GM12878 (cell line): ENCODE data around the gene MYO9B. TPM values are rescaled to one million over a fixed set of nuclear protein-coding genes. Genes with fewer than 3 reads are reported as not detected.
A peak's percentile ranks its signal among the peaks of the same experiment; 100 is the strongest.

Experiments
- CEBPB ChIP-seq, 2 experiments: fragments of 150-350 bp in 1 of 2; IDR thresholded peaks; 2 replicates each; pipeline ENCODE4 v1.6.1; 2012 to 2014; ENCODE audit warnings: low read depth in 2 of 2, low read length in 2 of 2, borderline replicate concordance in 1 of 2, inconsistent platforms in 1 of 2
- CTCF ChIP-seq, 3 experiments: IDR thresholded peaks in 2 of 3; conservative IDR thresholded peaks in 1 of 3; 2 replicates each; pipeline ENCODE4 v1.5.1; 2011; ENCODE audit warnings: low read depth in 3 of 3, low read length in 3 of 3, mild to moderate bottlenecking in 3 of 3, control low read depth in 2 of 3, moderate library complexity in 2 of 3, inconsistent platforms in 1 of 3, mixed read lengths in 1 of 3; ENCODE audit not compliant: control insufficient read depth in 2 of 3, insufficient read depth in 1 of 3; ENCODE audit errors: extremely low read depth in 1 of 3
- DPF2 ChIP-seq: fragments of 450-650 bp; IDR thresholded peaks from 2 replicates; pipeline ENCODE4 v1.6.1; 2017; ENCODE audit warnings: mild to moderate bottlenecking
- EZH2 ChIP-seq: IDR thresholded peaks from 2 replicates; pipeline ENCODE4 v1.6.1; 2012; ENCODE audit warnings: low read depth, mild to moderate bottlenecking, control low read depth, inconsistent platforms, low read length, borderline replicate concordance; ENCODE audit not compliant: control insufficient read depth
- GATAD2B ChIP-seq: fragments of 450-650 bp; conservative IDR thresholded peaks from 2 replicates; pipeline ENCODE4 v1.6.1; 2017; ENCODE audit warnings: low read depth, mild to moderate bottlenecking, moderate library complexity
- HDAC6 ChIP-seq: fragments of 200-600 bp; sonication (generic); IDR thresholded peaks from one replicate; pipeline ENCODE4 v1.8.0; 2017; ENCODE audit warnings: antibody characterized with exemption; ENCODE audit not compliant: unreplicated experiment
- IRF3 ChIP-seq: fragments of 450-650 bp; IDR thresholded peaks from 2 replicates; pipeline ENCODE4 v1.6.1; 2014; ENCODE audit warnings: mild to moderate bottlenecking
- KAT2A ChIP-seq: conservative IDR thresholded peaks from 2 replicates; pipeline ENCODE4 v1.6.1; 2011; ENCODE audit warnings: low read depth, low read length; ENCODE audit not compliant: control insufficient read depth
- MXI1 ChIP-seq: fragments of 150-350 bp; IDR thresholded peaks from 2 replicates; pipeline ENCODE4 v1.6.1; 2011; ENCODE audit warnings: low read depth, mild to moderate bottlenecking, inconsistent platforms, low read length, improper control_type of control experiment
- NKRF ChIP-seq: fragments of 450-650 bp; conservative IDR thresholded peaks from 2 replicates; pipeline ENCODE4 v1.6.1; 2017; ENCODE audit warnings: mild to moderate bottlenecking, moderate library complexity
- NR2C1 ChIP-seq: fragments of 450-650 bp; IDR thresholded peaks from 2 replicates; pipeline ENCODE4 v1.6.1; 2017; ENCODE audit warnings: antibody characterized with exemption, mild to moderate bottlenecking, moderate library complexity
- RAD21 ChIP-seq: IDR thresholded peaks from 2 replicates; pipeline ENCODE4 v1.6.1; 2011; ENCODE audit warnings: mild to moderate bottlenecking, low read depth, low read length, moderate library complexity; ENCODE audit not compliant: insufficient read depth
- RB1 ChIP-seq: fragments of 450-650 bp; formaldehyde crosslinking; IDR thresholded peaks from 2 replicates; pipeline ENCODE4 v1.6.1; 2017; ENCODE audit warnings: mild to moderate bottlenecking, borderline replicate concordance
- RBBP5 ChIP-seq: fragments of 200-600 bp; sonication (generic); conservative IDR thresholded peaks from 2 replicates; pipeline ENCODE4 v1.6.1; 2016
- SIN3A ChIP-seq: IDR thresholded peaks from 2 replicates; pipeline ENCODE4 v1.6.1; 2012; ENCODE audit warnings: low read depth, low read length, improper control_type of control experiment
- SKIL ChIP-seq: fragments of 450-650 bp; IDR thresholded peaks from 2 replicates; pipeline ENCODE4 v1.6.1; 2017; ENCODE audit warnings: mild to moderate bottlenecking, low read depth, inconsistent platforms; ENCODE audit not compliant: poor library complexity, severe bottlenecking
- SMARCA5 ChIP-seq: fragments of 450-650 bp; IDR thresholded peaks from 2 replicates; pipeline ENCODE4 v1.6.1; 2017; ENCODE audit warnings: mild to moderate bottlenecking
- SP1 ChIP-seq: IDR thresholded peaks from one replicate; pipeline ENCODE4 v1.6.1; 2011; ENCODE audit warnings: low read depth, low read length
- STAT1 ChIP-seq: fragments of 450-650 bp; conservative IDR thresholded peaks from 2 replicates; pipeline ENCODE4 v1.6.1; 2014; ENCODE audit warnings: antibody characterized with exemption, mild to moderate bottlenecking
- ZNF207 ChIP-seq: fragments of 450-650 bp; IDR thresholded peaks from 2 replicates; pipeline ENCODE4 v1.6.1; 2014; ENCODE audit warnings: antibody characterized with exemption, mild to moderate bottlenecking, borderline replicate concordance
- ZNF217 ChIP-seq: fragments of 450-650 bp; IDR thresholded peaks from 2 replicates; pipeline ENCODE4 v1.6.1; 2017; ENCODE audit warnings: antibody characterized with exemption, mild to moderate bottlenecking
- ZNF622 ChIP-seq: fragments of 450-650 bp; IDR thresholded peaks from 2 replicates; pipeline ENCODE4 v1.6.1; 2017; ENCODE audit warnings: mild to moderate bottlenecking, inconsistent platforms
- ZSCAN29 ChIP-seq: fragments of 450-650 bp; IDR thresholded peaks from 2 replicates; pipeline ENCODE4 v1.6.1; 2017; ENCODE audit warnings: mild to moderate bottlenecking, moderate library complexity
- polyA plus RNA-seq, 11 experiments: library from polyadenylated mRNA; depleted of rRNA in 4 of 11; unstranded in 6 of 11; stranded (reverse) in 5 of 11; fragments of >200 nt; fragmentation: Nextera tagmentation in 4 of 11; fragmentation: Illumina TruSeq in 1 of 11; extraction: Ambion mirVana in 4 of 11; extraction: Trizol in 1 of 11; gene quantifications; 1 replicate in 1 of 11; 2 replicates in 10 of 11; pipeline versions ENCODE4 v1.2.1 to v1.2.3, GENCODE V29; 2011 to 2016; ENCODE audit warnings: inconsistent platforms in 2 of 11, missing spikeins in 2 of 11, low read depth in 1 of 11
- total RNA-seq, 4 experiments: library from RNA; depleted of rRNA in 3 of 4; stranded (reverse); fragments of >200 nt in 3 of 4; fragmentation: Illumina TruSeq in 1 of 4; extraction: Trizol in 1 of 4; gene quantifications; 2 replicates each; pipeline versions ENCODE4 v1.2.1 to v1.2.3, GENCODE V29; 2013 to 2021

Gene MYO9B
- total and polyA plus RNA-seq, 10 of the 15 experiments (the other 5 are each of a cell fraction or from before 2014, with no cell fraction given), result 5.4 to 165 (median 45.8) TPM

GRCh38 chr19:17235300-17235970 lies 159.9 kb downstream of the MYO9B start (continued):
- TF ChIP-seq NKRF (peak; percentile 92), SKIL (no peak), RAD21 (peak; percentile 39; the same call in 1 of the 2 replicates), SMARCA5 (peak; percentile 99), DPF2 (peak; percentile 83), RBBP5 (no peak), ZSCAN29 (0 out of 2 replicates have a peak, but pooled peaks have one; percentile 25), IRF3 (no peak), STAT1 (0 out of 2 replicates have a peak, but pooled peaks have one; percentile 31), SIN3A (peak; percentile 76; the same call in 1 of the 2 replicates), ZNF217 (peak; percentile 70), KAT2A (no peak), EZH2 (no peak), NR2C1 (0 out of 2 replicates have a peak, but pooled peaks have one; percentile 6), SP1 (no peak), RB1 (peak; percentile 82; the same call in 1 of the 2 replicates), CEBPB (IDR thresholded peaks at IDR 0.05; ENCODE audit: borderline replicate concordance in 1 of 2, low read depth in 2 of 2, low read length in 2 of 2) (no peak), CTCF (IDR thresholded peaks at IDR 0.05 in 2 of 3, conservative IDR thresholded peaks at IDR 0.05 in 1 of 3; ENCODE audit: control insufficient read depth in 2 of 3, extremely low read depth in 1 of 3, insufficient read depth in 1 of 3, low read depth in 3 of 3, low read length in 3 of 3) (peak; percentile 45 to 90 (median 67); a peak in 5 of 6 replicates), HDAC6 (peak; percentile 57), MXI1 (peak; percentile 92), ZNF622 (no peak), ZNF207 (peak; percentile 71; the same call in 1 of the 2 replicates), GATAD2B (peak; percentile 98)
